ENCODE results near the gene VAT1.

GRCh38 chr17:42992872-42993271 lies 29.3 kb downstream of the VAT1 start:
- no peak for TF ChIP-seq CTCF (IDR thresholded peaks at IDR 0.05)
- no peak for TF ChIP-seq POLR2A (IDR thresholded peaks at IDR 0.05)
- TF ChIP-seq EP300 (IDR thresholded peaks at IDR 0.05), result no peak

Data from tibial nerve (tissue), 4 donors.